K562 (cell line): ENCODE results near the gene FBP1. TPM values are rescaled to one million over a fixed set of nuclear protein-coding genes. Genes with fewer than 3 reads are reported as not detected.

ENCODE experiments used
- CBFB ChIP-seq: sonication (generic); formaldehyde crosslinking; IDR thresholded peaks from 2 replicates; pipeline ENCODE4 v1.4.0; 2020; ENCODE audit warnings: mild to moderate bottlenecking, missing genetic modification reagents
- CTCFL ChIP-seq: IDR thresholded peaks from 2 replicates; pipeline ENCODE4 v1.6.1; 2011; ENCODE audit warnings: borderline replicate concordance, low read depth, mild to moderate bottlenecking, moderate library complexity, low read length; ENCODE audit not compliant: insufficient read depth, poor library complexity, severe bottlenecking
- DDX20 ChIP-seq: fragments of 450-650 bp; IDR thresholded peaks from 2 replicates; pipeline ENCODE4 v1.6.1; 2016; ENCODE audit warnings: missing genetic modification characterization, low read depth, mild to moderate bottlenecking, missing compliant biosample characterization, moderate library complexity
- GABPA ChIP-seq: fragments of 200-800 bp; sonication (Bioruptor generic); conservative IDR thresholded peaks from 2 replicates; pipeline ENCODE4 v1.6.1; 2016; ENCODE audit warnings: low read depth, missing genetic modification characterization, missing compliant biosample characterization
- JUND ChIP-seq, 2 experiments: IDR thresholded peaks; 2 replicates in 1 of 2; 3 replicates in 1 of 2; pipeline ENCODE4 v1.6.1; 2011; ENCODE audit warnings: borderline replicate concordance in 2 of 2, low read depth in 2 of 2, low read length in 2 of 2, improper control_type of control experiment in 1 of 2, missing biosample characterization in 1 of 2, missing genetic modification characterization in 1 of 2, missing genetic modification reagents in 1 of 2
- KLF13 ChIP-seq: fragments of 450-650 bp; IDR thresholded peaks from 2 replicates; pipeline ENCODE4 v1.6.1; 2016; ENCODE audit warnings: missing genetic modification characterization, low read depth, mild to moderate bottlenecking, missing compliant biosample characterization, moderate library complexity, borderline replicate concordance
- L3MBTL2 ChIP-seq: fragments of 450-650 bp; IDR thresholded peaks from 2 replicates; pipeline ENCODE4 v1.6.1; 2016; ENCODE audit warnings: mild to moderate bottlenecking, moderate library complexity
- MECOM ChIP-seq: fragments of 250-450 bp; sonication (Bioruptor Pico); IDR thresholded peaks from 2 replicates; pipeline ENCODE4 v1.8.0; 2022; ENCODE audit warnings: inconsistent platforms
- MLLT1 ChIP-seq, 2 experiments: fragments of 450-650 bp; IDR thresholded peaks; 2 replicates each; pipeline ENCODE4 v1.6.1; 2016
- PTBP1 ChIP-seq: fragments of 200-400 bp; formaldehyde crosslinking; IDR thresholded peaks from 2 replicates; pipeline ENCODE4 v1.6.1; 2017; ENCODE audit warnings: low read depth, low read length
- RBFOX2 ChIP-seq: fragments of 200-400 bp; formaldehyde crosslinking; IDR thresholded peaks from 2 replicates; pipeline ENCODE4 v1.6.1; 2017; ENCODE audit warnings: low read depth, mild to moderate bottlenecking, low read length, moderate library complexity
- RBM22 ChIP-seq: fragments of 200-400 bp; formaldehyde crosslinking; IDR thresholded peaks from 2 replicates; pipeline ENCODE4 v1.6.1; 2018; ENCODE audit warnings: low read length, low read depth; ENCODE audit not compliant: poor library complexity, severe bottlenecking
- RNF2 ChIP-seq: sonication (generic); IDR thresholded peaks from 2 replicates; pipeline ENCODE4 v1.6.1; 2016
- SMC3 ChIP-seq: conservative IDR thresholded peaks from 2 replicates; pipeline ENCODE4 v1.6.1; 2011; ENCODE audit warnings: low read depth, low read length, improper control_type of control experiment; ENCODE audit not compliant: insufficient read depth
- TEAD4 ChIP-seq, 2 experiments: sonication (generic) in 1 of 2; formaldehyde crosslinking in 1 of 2; IDR thresholded peaks; 2 replicates each; pipeline versions ENCODE4 v1.6.1 to v1.8.0; 2012 to 2022; ENCODE audit warnings: borderline replicate concordance in 1 of 2, inconsistent platforms in 1 of 2, low read length in 1 of 2, mild to moderate bottlenecking in 1 of 2, missing genetic modification reagents in 1 of 2
- TOE1 ChIP-seq, 2 experiments: fragments of 450-650 bp in 1 of 2; sonication (generic) in 1 of 2; formaldehyde crosslinking in 1 of 2; IDR thresholded peaks; 2 replicates each; pipeline versions ENCODE4 v1.7.1 to v1.8.0; 2016 to 2022; ENCODE audit warnings: borderline replicate concordance in 2 of 2, mild to moderate bottlenecking in 2 of 2, antibody characterized with exemption in 1 of 2, inconsistent platforms in 1 of 2, low read depth in 1 of 2, missing genetic modification reagents in 1 of 2, moderate library complexity in 1 of 2
- ZKSCAN1 ChIP-seq: fragments of 150-350 bp; IDR thresholded peaks from 2 replicates; pipeline ENCODE4 v1.6.1; 2016; ENCODE audit warnings: low read depth, low read length
- ZNF639 ChIP-seq, 2 experiments: fragments of 200-800 bp in 1 of 2; sonication (Bioruptor generic) in 1 of 2; sonication (generic) in 1 of 2; formaldehyde crosslinking in 1 of 2; IDR thresholded peaks in 1 of 2; conservative IDR thresholded peaks in 1 of 2; 2 replicates each; pipeline versions ENCODE4 v1.5.0 to v1.6.1; 2016 to 2020; ENCODE audit warnings: missing compliant biosample characterization in 1 of 2, missing genetic modification characterization in 1 of 2, missing genetic modification reagents in 1 of 2
- polyA plus RNA-seq, 8 experiments: library from polyadenylated mRNA; depleted of rRNA in 4 of 8; stranded (reverse) in 5 of 8; unstranded in 3 of 8; fragments of >200 nt; fragmentation: Nextera tagmentation in 2 of 8; fragmentation: Illumina TruSeq in 1 of 8; extraction: Ambion mirVana in 2 of 8; extraction: Trizol in 1 of 8; gene quantifications; 2 replicates each; pipeline versions ENCODE4 v1.2.1 to v1.2.3, GENCODE V29; 2011 to 2014; ENCODE audit warnings: inconsistent platforms in 1 of 8, missing spikeins in 1 of 8
- total RNA-seq, 7 experiments: library from RNA; depleted of rRNA in 6 of 7; stranded (reverse); fragments of >200 nt in 6 of 7; fragmentation: Illumina TruSeq in 2 of 7; extraction: Trizol in 2 of 7; gene quantifications; 2 replicates each; pipeline versions ENCODE4 v1.2.1 to v1.2.3, GENCODE V29; 2011 to 2021; ENCODE audit warnings: low replicate concordance in 1 of 7

FBP1 gene
- total and polyA plus RNA-seq, 9 of the 15 experiments (the other 6 are each of a cell fraction or from before 2014, with no cell fraction given) = 0.24 TPM; not detected in 8

- peak; percentile 9 for TF ChIP-seq CTCFL
- TF ChIP-seq TOE1 (IDR thresholded peaks at IDR 0.05; ENCODE audit: borderline replicate concordance) = 0 out of 2 replicates have a peak, but pooled peaks have one; percentile 25
- no peak for TF ChIP-seq TOE1 (CRISPR knock-in tag; IDR thresholded peaks at IDR 0.05; ENCODE audit: borderline replicate concordance, low read depth)
- peak in 1 of 2 experiments; percentile 57; a peak in 1 of 4 replicates for TF ChIP-seq MLLT1 (IDR thresholded peaks at IDR 0.05)
- no peak for TF ChIP-seq RBM22
- peak; percentile 27; the same call in 1 of the 2 replicates for TF ChIP-seq JUND (IDR thresholded peaks at IDR 0.05; ENCODE audit: borderline replicate concordance, low read depth, low read length)
- TF ChIP-seq JUND (tag; IDR thresholded peaks at IDR 0.05; ENCODE audit: borderline replicate concordance, low read depth, low read length) = no peak
- TF ChIP-seq PTBP1 = 0 out of 2 replicates have a peak, but pooled peaks have one; percentile 40
- 0 out of 2 replicates have a peak, but pooled peaks have one; percentile 19 for TF ChIP-seq RNF2
- no peak for TF ChIP-seq MECOM (CRISPR knock-in tag)
- no peak for TF ChIP-seq DDX20 (tag)
- peak; percentile 88 for TF ChIP-seq L3MBTL2
- TF ChIP-seq GABPA (tag) = no peak
- no peak for TF ChIP-seq KLF13 (tag)
- peak; percentile 37; the same call in 1 of the 2 replicates for TF ChIP-seq SMC3
- TF ChIP-seq TEAD4 (IDR thresholded peaks at IDR 0.05; ENCODE audit: low read length) = peak; percentile 31; the same call in 1 of the 2 replicates
- TF ChIP-seq TEAD4 (CRISPR knock-in tag; IDR thresholded peaks at IDR 0.05; ENCODE audit: borderline replicate concordance) = no peak
- 0 out of 2 replicates have a peak, but pooled peaks have one; percentile 26 for TF ChIP-seq ZKSCAN1
- peak; percentile 66 for TF ChIP-seq RBFOX2
- TF ChIP-seq ZNF639 (CRISPR knock-in tag; conservative IDR thresholded peaks at IDR 0.05 in 1 of 2, IDR thresholded peaks at IDR 0.05 in 1 of 2) = no peak
- TF ChIP-seq CBFB (CRISPR knock-in tag) = peak; percentile 93
Measured at GRCh38 chr9:94554439-94555331, 84.6 kb downstream of the FBP1 start, which contains the start of gene PCAT7 (continued).
